GM12873 (cell line): Measurements from ENCODE around the gene ACSF3.

ENCODE experiments used
- TF ChIP-seq, protein P1 (sequence below): IDR thresholded peaks from 2 replicates; pipeline ENCODE4 v1.5.1; 2012; ENCODE audit warnings: low read depth, mild to moderate bottlenecking, moderate library complexity, low read length, control low read depth; ENCODE audit not compliant: insufficient read depth; ENCODE audit errors: missing control alignments

Gene ACSF3

DNA sequence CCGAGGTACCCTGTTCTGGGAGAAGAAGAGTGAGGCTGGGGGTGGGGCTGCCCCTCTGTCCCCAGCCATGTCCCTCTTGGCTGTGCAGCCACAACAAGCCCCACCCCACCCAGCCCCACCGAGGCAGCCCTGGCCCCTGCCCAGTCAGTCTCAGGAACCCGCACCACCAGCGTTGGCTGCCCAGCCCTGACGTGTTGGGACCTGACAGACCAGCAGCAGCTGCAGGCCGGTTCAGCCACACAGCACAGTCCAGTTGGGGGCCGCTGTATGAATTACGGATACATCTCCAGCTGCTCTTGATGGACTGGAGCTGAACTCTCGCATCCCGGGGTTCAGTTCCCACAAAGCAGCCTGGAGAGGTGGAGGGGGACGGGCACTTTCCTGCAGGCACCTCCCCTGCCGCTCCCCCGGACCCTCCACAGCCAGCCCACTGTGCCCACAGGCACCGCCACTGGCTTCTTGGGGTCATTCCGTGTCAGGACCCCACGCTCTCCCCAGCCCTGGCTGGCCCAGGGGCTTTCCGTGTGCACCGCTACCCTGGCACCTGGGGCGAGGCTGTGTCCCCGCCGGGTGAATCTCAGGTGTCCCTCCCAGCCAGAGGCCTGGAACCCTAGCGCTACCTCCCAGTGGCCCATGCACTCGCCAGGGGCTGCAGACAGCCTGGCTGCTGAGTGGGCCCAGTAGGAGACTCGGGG is 84.9 kb downstream of the ACSF3 start:
- TF ChIP-seq, protein P1, sequence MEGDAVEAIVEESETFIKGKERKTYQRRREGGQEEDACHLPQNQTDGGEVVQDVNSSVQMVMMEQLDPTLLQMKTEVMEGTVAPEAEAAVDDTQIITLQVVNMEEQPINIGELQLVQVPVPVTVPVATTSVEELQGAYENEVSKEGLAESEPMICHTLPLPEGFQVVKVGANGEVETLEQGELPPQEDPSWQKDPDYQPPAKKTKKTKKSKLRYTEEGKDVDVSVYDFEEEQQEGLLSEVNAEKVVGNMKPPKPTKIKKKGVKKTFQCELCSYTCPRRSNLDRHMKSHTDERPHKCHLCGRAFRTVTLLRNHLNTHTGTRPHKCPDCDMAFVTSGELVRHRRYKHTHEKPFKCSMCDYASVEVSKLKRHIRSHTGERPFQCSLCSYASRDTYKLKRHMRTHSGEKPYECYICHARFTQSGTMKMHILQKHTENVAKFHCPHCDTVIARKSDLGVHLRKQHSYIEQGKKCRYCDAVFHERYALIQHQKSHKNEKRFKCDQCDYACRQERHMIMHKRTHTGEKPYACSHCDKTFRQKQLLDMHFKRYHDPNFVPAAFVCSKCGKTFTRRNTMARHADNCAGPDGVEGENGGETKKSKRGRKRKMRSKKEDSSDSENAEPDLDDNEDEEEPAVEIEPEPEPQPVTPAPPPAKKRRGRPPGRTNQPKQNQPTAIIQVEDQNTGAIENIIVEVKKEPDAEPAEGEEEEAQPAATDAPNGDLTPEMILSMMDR, result no peak

GRCh38 chr16:89179148-89179484 is 85.5 kb downstream of the ACSF3 start:
- TF ChIP-seq, protein P1, result no peak

DNA sequence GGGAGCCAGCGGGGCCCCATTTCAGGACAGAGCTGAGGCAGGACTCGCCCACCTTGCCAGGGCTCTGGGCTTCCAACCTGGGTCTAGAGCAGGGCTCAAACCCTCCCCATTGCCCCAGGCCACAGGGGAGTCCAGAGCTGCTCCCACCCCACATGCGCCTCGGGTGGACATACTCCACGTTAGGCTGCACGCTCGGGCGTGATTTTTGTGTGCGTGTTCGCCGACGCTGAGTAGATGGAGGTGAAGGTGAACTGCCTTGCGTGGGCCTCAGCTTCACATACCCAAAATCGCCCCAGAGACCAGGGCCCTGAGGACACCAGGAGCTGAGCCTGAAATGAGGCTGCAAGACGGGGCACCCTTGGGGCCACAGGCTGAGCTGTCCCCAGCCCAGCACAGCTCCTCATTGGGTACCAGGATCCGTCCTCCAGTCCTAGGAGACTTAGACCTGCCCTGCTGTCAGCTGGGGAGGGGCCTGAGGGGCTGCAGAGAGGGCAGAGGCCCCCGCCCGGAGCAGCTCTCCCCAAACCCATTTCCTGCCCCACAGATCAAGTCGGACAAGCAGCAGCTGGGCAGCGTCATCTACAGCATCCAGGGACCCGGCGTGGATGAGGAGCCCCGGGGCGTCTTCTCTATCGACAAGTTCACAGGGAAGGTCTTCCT is 86.1 kb downstream of the ACSF3 start:
- TF ChIP-seq, protein P1, result no peak

DNA sequence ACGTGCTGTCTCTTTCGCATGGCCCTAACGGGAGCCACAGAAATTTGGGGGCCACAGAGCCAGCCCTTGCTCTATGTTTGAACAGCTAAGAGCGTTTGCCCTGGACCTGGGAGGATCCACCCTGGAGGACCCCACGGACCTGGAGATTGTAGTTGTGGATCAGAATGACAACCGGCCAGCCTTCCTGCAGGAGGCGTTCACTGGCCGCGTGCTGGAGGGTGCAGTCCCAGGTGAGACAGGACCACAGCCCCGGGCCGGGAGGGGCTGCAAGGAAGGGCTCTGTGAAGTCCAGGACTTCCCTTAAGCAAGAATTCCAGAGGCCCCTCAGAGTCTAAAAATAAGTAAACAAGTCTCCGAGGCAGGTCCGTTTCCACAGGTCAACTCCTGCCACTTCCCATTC is 89.8 kb downstream of the ACSF3 start:
- TF ChIP-seq, protein P1, result no peak

DNA sequence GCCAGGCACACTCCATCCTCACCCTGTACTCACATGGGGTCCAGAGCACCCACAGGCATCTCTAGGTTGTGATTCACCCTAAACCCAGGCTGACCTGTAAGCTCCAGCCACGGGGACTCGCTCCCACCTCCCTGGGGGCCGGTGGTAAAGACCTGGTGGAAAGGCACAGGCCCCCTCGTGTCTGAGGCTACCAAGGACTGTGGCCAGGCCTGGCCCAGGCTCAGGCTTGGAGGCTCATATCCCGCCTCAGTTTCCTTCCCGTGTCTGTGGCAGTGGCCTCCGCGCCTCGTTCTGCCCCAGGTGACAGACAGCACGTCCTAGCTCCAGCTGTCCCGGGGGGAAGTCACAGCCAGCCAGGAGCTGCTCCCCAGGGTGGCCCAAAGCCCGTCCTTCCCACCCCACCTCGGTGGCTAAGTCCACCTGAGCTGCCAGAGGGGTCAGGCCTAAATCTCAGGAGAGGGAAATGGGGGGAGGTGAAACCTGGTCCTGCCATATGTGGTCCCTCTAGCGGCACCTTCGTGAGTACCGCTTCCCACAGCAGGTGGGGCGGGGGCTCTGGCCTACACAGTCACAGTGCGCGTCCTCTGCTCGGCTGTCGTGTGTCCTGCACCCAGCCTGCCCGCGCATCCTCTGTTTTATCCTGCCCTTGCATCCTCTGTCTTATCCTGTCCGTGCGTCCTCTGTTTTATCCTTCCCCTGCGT is 90.5 kb downstream of the ACSF3 start:
- TF ChIP-seq, protein P1, result no peak

DNA sequence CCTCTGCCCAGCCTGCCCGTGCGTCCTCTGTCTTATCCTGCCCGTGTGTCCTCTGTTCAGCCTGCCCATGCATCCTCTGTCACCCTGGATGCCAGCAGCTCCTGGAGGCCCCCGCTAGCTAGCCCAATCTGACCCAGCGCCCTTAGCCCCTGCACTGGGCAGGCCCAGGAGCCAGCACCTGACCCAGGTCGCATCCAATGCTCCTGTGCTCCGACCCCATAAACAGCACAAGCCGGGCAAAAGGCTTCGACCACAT is 91.0 kb downstream of the ACSF3 start:
- TF ChIP-seq, protein P1, result no peak

DNA sequence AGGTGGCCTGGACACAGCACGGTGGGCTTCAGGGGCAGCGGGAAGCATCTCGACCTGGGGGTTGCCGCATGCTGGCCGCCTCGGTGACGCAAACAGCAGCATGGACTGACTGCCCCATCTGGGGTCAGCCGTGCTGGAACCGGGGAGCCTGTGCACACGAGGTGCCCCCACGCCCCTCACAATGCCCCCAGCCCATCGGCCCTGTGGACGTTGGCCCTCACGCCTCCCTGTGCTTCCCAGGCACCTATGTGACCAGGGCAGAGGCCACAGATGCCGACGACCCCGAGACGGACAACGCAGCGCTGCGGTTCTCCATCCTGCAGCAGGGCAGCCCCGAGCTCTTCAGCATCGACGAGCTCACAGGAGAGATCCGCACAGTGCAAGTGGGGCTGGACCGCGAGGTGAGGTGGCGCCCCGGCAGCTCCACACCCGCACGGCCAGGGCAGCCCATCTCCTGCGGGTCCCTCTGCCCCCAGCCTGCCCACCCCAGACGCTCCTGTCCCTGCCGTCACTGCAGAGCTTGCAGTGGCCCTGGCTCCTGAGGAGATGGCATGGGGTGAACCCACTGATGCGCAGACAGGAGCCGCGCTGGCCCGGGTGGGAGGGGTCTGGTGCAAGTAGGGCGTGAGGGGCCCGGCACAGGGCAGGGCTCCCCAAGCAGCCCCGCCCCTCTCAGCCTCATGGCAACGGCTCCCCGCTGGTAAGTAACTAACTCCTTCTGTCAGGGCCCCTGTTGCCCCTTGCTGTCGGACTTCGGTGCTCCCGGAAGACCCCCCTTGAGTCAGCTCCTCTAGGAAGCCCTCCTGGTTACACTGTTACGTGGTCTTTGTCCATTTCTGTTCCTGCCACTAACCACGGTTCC is 91.5 kb downstream of the ACSF3 start:
- TF ChIP-seq, protein P1, result no peak
